Ectodermal cell (in vitro differentiated cells): ENCODE data around the gene PRR14.
"Not testable (repeated sequence)": the region's sequence is repeated elsewhere in the genome, so short reads cannot be mapped to it uniquely, and the experiment has no call there.

Source experiments
- H3K27ac ChIP-seq: 2 replicates; pipeline ENCODE4 v1.7.0; 2013; ENCODE audit warnings: mild to moderate bottlenecking, low read depth, low read length; ENCODE audit not compliant: insufficient read depth, poor library complexity, severe bottlenecking
- H3K27me3 ChIP-seq: 2 replicates; pipeline ENCODE4 v1.7.0; 2013; ENCODE audit warnings: mild to moderate bottlenecking, low read length; ENCODE audit not compliant: insufficient read depth, control insufficient read depth, poor library complexity, severe bottlenecking
- H3K36me3 ChIP-seq: one replicate; pipeline ENCODE4 v1.7.0; 2013; ENCODE audit warnings: low read length; ENCODE audit not compliant: control insufficient read depth, insufficient read depth
- H3K4me1 ChIP-seq: one replicate; pipeline ENCODE4 v1.7.0; 2013; ENCODE audit warnings: low read length; ENCODE audit not compliant: control insufficient read depth, insufficient read depth
- H3K4me3 ChIP-seq: 2 replicates; pipeline ENCODE4 v1.7.0; 2013; ENCODE audit warnings: low read depth, low read length, control low read depth; ENCODE audit not compliant: insufficient read depth
- H3K9me3 ChIP-seq: 2 replicates; pipeline ENCODE4 v1.7.0; 2013; ENCODE audit warnings: mild to moderate bottlenecking, low read length, moderate library complexity; ENCODE audit not compliant: control insufficient read depth
- WGBS, 2 experiments: methylation state at CpG; one replicate each; pipeline ENCODE4 v1.1.7; 2013; ENCODE audit warnings: missing lambda C conversion rate in 2 of 2; 5-methylcytosine and 5-hydroxymethylcytosine counted together

The PRR14 gene

GRCh38 chr16:30691907-30692306 lies 41.1 kb downstream of the PRR14 start:
- H3K36me3 ChIP-seq: no peaks in the 10 kb centered on the region
- no peaks in the 10 kb centered on the region for H3K4me1 ChIP-seq
- H3K27ac ChIP-seq: no peak overlapping the region
- H3K27me3 ChIP-seq: peaks cover 86% of the 10 kb centered on the region
- H3K4me3 ChIP-seq: no peak overlapping the region
- WGBS, 2 experiments: 33 to 39% methylated on average over 4 of the region's 4 CpGs
- no peaks in the 10 kb centered on the region for H3K9me3 ChIP-seq

DNA sequence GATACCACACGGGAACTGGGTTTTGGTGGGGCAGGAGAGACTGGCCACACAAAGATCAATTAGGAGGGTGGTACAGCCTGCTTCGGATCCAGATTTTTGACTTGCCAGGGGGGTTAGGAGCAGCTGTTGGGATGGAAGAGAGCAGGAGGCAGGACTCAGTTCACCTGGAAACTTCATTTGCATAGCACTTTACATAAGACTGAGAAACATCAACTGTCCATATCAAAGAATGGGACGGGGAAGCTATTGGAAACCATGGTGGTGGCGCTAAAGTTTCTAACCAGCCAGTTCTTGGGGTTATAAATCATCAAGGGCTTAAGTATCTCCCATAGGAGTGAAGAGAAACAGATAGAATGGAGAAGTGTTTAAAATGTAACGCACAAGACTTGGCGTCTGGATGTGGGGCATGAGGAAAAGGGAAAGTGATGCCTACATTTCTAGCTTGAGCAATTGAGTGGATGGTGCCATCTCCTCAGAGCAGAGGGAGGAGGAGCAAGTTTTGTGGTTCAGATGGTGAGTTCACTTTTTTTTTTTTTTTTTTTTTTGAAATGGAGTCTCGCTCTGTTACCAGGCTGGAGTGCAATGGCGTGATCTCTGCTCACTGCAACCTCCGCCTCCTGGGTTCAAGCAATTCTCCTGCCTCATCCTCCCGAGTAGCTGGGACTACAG lies 41.8 kb downstream of the PRR14 start:
- Histone ChIP-seq H3K27ac (no peak overlapping the region), H3K4me1 (no peaks in the 10 kb centered on the region), H3K9me3 (no peaks in the 10 kb centered on the region), H3K27me3 (peaks cover 84% of the 10 kb centered on the region), H3K36me3 (no peaks in the 10 kb centered on the region), H3K4me3 (no peak overlapping the region)
- WGBS, 2 experiments: 33% methylated on average over 10 of the region's 10 CpGs

DNA sequence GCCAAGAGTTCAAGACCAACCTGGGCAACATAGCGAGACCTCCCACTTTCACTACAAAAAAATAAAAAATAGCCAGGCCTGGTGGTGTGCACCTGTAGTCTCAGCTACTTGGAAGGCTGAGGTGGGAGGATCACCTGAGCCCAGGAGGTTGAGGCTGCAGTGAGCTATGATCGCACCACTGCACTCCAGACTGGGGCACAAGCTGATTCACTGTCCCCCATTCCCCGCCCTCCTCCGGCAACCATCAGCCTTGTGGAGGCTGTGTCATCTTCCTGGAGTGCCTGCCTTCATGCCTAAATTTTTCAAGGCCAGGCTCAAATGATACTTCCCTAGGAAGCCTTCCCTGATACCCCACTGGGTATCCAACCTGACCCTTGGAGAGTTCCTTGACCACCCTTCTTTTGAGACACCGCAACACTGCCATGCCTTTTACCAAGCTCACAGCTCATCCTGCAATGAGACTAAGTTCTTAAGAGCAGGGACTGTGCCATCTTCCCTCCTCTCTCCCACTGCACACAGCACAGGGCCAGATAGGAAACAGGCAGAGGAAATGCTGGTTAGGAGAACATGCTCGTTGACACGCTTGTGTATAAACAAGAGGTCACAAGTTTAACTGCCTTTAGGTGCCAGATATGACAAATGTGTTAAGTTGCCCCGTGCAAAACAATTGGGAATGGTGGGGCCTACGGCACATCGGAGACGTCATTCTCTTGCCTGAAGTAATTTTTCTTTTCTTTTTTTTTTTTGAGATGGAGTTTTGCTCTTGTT lies 44.4 kb downstream of the PRR14 start:
- WGBS, 2 experiments: 90 to 94% methylated on average over 11 of the region's 11 CpGs
- Histone ChIP-seq H3K4me3 (no peak overlapping the region), H3K27me3 (peaks cover 58% of the 10 kb centered on the region), H3K4me1 (peaks cover 4% of the 10 kb centered on the region), H3K9me3 (no peaks in the 10 kb centered on the region), H3K36me3 (peaks cover 3% of the 10 kb centered on the region), H3K27ac (no peak overlapping the region)

GRCh38 chr16:30696646-30697045 lies 45.9 kb downstream of the PRR14 start:
- H3K4me1 ChIP-seq, H3K4me3 ChIP-seq, H3K27ac ChIP-seq, H3K9me3 ChIP-seq: not testable (repeated sequence)
- 84 to 86% methylated on average over 3 of the region's 3 CpGs for WGBS, 2 experiments
- peaks cover 18% of the 10 kb centered on the region for H3K36me3 ChIP-seq
- peaks cover 43% of the 10 kb centered on the region for H3K27me3 ChIP-seq

DNA sequence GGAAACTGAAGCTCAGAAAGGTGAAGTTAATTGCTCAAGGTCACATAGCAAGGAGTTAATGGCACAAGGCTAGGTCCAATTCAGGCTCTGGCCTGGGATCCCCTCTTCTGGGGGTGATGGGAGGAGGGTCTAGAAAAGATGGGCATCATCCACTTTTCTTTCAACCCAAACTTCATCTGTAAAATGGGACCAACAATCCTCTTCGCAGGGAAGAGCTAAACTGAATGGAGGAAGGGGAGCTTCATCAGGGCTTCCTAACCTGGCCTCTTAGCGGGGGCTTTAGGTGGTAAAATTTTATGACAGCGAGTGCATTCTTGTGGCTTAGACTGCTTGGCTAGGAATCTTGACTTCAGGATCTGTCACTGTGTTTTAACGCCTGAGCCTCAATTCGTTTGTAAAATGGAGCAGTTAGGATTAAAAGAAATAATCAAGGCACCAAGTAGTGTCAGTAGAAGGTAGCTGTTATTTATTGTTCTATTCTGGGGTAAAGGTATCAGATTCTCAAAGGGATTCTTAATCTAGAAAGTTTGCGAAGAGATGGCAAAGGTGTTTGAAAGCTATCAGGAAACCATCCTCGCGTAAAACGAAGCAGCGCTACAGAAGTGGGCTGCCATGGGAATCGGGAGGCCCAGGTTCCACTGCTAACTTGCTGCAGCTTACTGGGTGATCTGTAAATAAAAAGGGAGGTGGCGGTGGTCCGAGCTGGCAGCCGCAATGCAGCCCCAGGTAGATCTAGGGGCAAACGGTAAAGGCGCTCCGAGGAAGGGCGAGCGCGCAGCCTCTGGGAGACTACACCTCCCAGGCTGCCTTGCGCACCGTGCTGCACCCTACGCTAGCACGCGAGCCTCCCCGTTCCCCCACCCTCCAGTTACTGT lies 46.7 kb downstream of the PRR14 start:
- H3K27me3 ChIP-seq: peaks cover 35% of the 10 kb centered on the region
- peaks cover 4% of the 10 kb centered on the region for H3K4me1 ChIP-seq
- H3K27ac ChIP-seq: peak overlapping the region; percentile 100
- WGBS, 2 experiments: 17 to 18% methylated on average over 26 of the region's 26 CpGs
- H3K9me3 ChIP-seq: no peaks in the 10 kb centered on the region
- H3K36me3 ChIP-seq: peaks cover 23% of the 10 kb centered on the region
- peak overlapping the region; percentile 100 for H3K4me3 ChIP-seq

GRCh38 chr16:30698139-30698815 lies 47.5 kb downstream of the PRR14 start:
- Histone ChIP-seq H3K27ac (peak overlapping the region; percentile 100), H3K27me3 (peaks cover 27% of the 10 kb centered on the region), H3K4me3 (peak overlapping the region; percentile 100), H3K9me3 (no peaks in the 10 kb centered on the region), H3K4me1 (peaks cover 4% of the 10 kb centered on the region), H3K36me3 (peaks cover 25% of the 10 kb centered on the region)
- WGBS, 2 experiments: 0% methylated on average over 76 of the region's 76 CpGs

- H3K27ac ChIP-seq: peak within 1 kb of the TSS; percentile 100
- peak within 1 kb of the TSS; percentile 100 for H3K4me3 ChIP-seq
- H3K9me3 ChIP-seq: no peaks in the 10 kb centered on the region
- H3K36me3 ChIP-seq: peaks cover 30% of the 10 kb centered on the region
- WGBS, 2 experiments: 1 to 2% methylated on average over 57 of the region's 57 CpGs
- peaks cover 4% of the 10 kb centered on the region for H3K4me1 ChIP-seq
- peaks cover 21% of the 10 kb centered on the region for H3K27me3 ChIP-seq
Observed at GRCh38 chr16:30698816-30699614, 48.3 kb downstream of the PRR14 start, which contains the start of gene SRCAP. Gene SRCAP, plus strand, starts transcription at chr16:30699171. Its CDS starts 1,654 bp downstream, at chr16:30700825.

DNA sequence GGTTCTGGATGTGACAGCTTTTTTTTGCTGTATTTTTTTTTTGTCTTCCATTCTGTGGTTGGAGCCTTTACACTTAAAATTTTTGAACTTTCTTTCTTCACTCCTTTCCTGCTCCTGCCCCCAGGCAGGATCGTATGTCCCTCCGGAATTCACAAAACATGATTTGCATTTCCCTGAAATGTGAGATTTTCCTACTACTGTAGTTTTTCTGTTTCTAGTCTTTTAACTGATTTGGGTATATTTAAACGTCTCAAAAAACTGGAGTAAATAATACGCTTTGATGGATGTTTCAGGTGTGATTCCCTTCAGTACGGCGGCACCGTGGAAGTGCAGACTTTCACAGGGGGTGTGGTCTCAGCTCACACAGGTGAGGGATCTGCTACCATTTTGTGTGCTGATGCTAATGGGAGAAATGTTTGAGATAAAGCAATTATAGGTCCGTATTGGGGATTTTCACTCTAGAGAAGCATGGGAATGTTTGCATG lies 48.9 kb downstream of the PRR14 start:
- peak overlapping the region; percentile 100 for H3K4me3 ChIP-seq
- H3K27ac ChIP-seq: no peak overlapping the region
- 63 to 68% methylated on average over 8 of the region's 8 CpGs for WGBS, 2 experiments
- H3K9me3 ChIP-seq: no peaks in the 10 kb centered on the region
- H3K36me3 ChIP-seq: peaks cover 35% of the 10 kb centered on the region
- peaks cover 4% of the 10 kb centered on the region for H3K4me1 ChIP-seq
- peaks cover 20% of the 10 kb centered on the region for H3K27me3 ChIP-seq

GRCh38 chr16:30700491-30700890 lies 49.7 kb downstream of the PRR14 start:
- Histone ChIP-seq H3K4me3 (no peak overlapping the region), H3K27ac (no peak overlapping the region)
- 90 to 95% methylated on average over 9 of the region's 9 CpGs for WGBS, 2 experiments

More at GRCh38 chr16:30700491-30700890, 49.7 kb downstream of the PRR14 start:
- H3K27me3 ChIP-seq: peaks cover 11% of the 10 kb centered on the region
- H3K36me3 ChIP-seq: peaks cover 38% of the 10 kb centered on the region
- peaks cover 4% of the 10 kb centered on the region for H3K4me1 ChIP-seq
- no peaks in the 10 kb centered on the region for H3K9me3 ChIP-seq
